K562 (cell line): ENCODE measurements around the gene GALK2.
A peak's percentile ranks its signal among the peaks of the same experiment; 100 is the strongest.

Experiments used
- ATF2 ChIP-seq: sonication (generic); formaldehyde crosslinking; IDR thresholded peaks from 2 replicates; pipeline ENCODE4 v1.8.1; 2022; ENCODE audit warnings: missing genetic modification reagents
- CREB1 ChIP-seq, 2 experiments: sonication (generic) in 1 of 2; formaldehyde crosslinking in 1 of 2; IDR thresholded peaks; 2 replicates each; pipeline versions ENCODE4 v1.6.1 to v1.8.0; 2012 to 2022; ENCODE audit warnings: inconsistent platforms in 1 of 2, mild to moderate bottlenecking in 1 of 2, missing genetic modification reagents in 1 of 2, moderate library complexity in 1 of 2
- GABPA ChIP-seq: fragments of 200-800 bp; sonication (Bioruptor generic); conservative IDR thresholded peaks from 2 replicates; pipeline ENCODE4 v1.6.1; 2016; ENCODE audit warnings: low read depth, missing genetic modification characterization, missing compliant biosample characterization
- JUND ChIP-seq, 2 experiments: IDR thresholded peaks; 2 replicates in 1 of 2; 3 replicates in 1 of 2; pipeline ENCODE4 v1.6.1; 2011; ENCODE audit warnings: borderline replicate concordance in 2 of 2, low read depth in 2 of 2, low read length in 2 of 2, improper control_type of control experiment in 1 of 2, missing biosample characterization in 1 of 2, missing genetic modification characterization in 1 of 2, missing genetic modification reagents in 1 of 2
- NFIX ChIP-seq: fragments of 250-450 bp; sonication (Bioruptor Pico); IDR thresholded peaks from 2 replicates; pipeline ENCODE4 v1.4.0; 2020; ENCODE audit warnings: low read depth, mild to moderate bottlenecking, moderate library complexity
- TF ChIP-seq, protein P1 (sequence below): sonication (generic); formaldehyde crosslinking; IDR thresholded peaks from 2 replicates; pipeline ENCODE4 v1.5.0; 2020; ENCODE audit warnings: missing genetic modification reagents

DNA sequence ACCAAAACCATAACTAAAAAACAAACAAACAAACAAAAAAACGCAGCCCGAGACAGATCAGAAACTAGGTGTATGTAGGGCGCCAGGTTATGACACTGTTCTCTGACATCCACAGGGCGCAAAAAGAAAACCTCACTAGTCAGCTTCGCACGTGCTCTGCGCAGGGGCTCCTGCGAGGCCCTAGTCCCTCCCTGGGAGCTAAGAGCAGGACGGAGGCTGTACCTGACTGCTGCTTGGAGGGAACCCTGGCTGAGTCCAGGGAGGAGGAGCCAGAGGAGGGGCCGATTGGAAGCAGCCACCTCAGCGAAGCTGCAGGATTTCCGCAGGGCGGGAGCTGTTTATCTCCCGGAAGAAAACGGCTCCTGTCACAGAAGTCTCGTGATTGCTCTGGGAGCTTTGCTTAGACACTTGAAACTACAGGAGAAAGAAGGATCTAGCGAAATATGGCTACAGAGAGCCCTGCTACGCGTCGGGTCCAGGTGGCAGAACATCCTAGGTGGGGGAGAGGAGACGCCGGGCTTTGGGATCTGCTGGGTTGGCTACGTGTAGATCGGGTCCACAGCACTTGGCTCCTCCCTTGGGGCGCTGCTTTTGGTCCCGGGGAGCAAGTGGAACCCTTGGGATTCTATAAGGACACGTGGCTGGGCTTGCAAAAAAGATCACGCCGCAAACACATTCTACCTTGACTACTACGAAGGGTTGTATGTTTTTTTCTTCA, at the start of gene GALK2:
- TF ChIP-seq JUND (IDR thresholded peaks at IDR 0.05; ENCODE audit: borderline replicate concordance, low read depth, low read length) (peak; percentile 73; the same call in 1 of the 2 replicates), JUND (tag; IDR thresholded peaks at IDR 0.05; ENCODE audit: borderline replicate concordance, low read depth, low read length) (peak; percentile 57; the same call in 1 of the 3 replicates), GABPA (tag) (peak; percentile 75), NFIX (CRISPR knock-in tag) (no peak), CREB1 (IDR thresholded peaks at IDR 0.05) (peak; percentile 99), CREB1 (CRISPR knock-in tag; IDR thresholded peaks at IDR 0.05) (peak; percentile 96), ATF2 (CRISPR knock-in tag) (no peak)
- TF ChIP-seq, protein P1, sequence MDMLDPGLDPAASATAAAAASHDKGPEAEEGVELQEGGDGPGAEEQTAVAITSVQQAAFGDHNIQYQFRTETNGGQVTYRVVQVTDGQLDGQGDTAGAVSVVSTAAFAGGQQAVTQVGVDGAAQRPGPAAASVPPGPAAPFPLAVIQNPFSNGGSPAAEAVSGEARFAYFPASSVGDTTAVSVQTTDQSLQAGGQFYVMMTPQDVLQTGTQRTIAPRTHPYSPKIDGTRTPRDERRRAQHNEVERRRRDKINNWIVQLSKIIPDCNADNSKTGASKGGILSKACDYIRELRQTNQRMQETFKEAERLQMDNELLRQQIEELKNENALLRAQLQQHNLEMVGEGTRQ (CRISPR knock-in tag) = 0 out of 2 replicates have a peak, but pooled peaks have one; percentile 42
